NB4 (cell line): ENCODE results near the gene PDC.

ENCODE experiments used
- CTCF ChIP-seq: IDR thresholded peaks from one replicate; pipeline ENCODE4 v1.5.1; 2012; ENCODE audit warnings: low read depth, low read length
- MYC ChIP-seq: IDR thresholded peaks from 2 replicates; pipeline ENCODE4 v1.6.1; 2011; ENCODE audit warnings: low read depth, low read length
- POLR2A ChIP-seq: IDR thresholded peaks from 2 replicates; pipeline ENCODE4 v1.6.1; 2011; ENCODE audit warnings: mild to moderate bottlenecking; ENCODE audit not compliant: insufficient read length; ENCODE audit errors: extremely low read depth
- TF ChIP-seq, protein P1 (sequence below): IDR thresholded peaks from 2 replicates; pipeline ENCODE4 v1.6.1; 2011; ENCODE audit warnings: low read depth, low read length

DNA sequence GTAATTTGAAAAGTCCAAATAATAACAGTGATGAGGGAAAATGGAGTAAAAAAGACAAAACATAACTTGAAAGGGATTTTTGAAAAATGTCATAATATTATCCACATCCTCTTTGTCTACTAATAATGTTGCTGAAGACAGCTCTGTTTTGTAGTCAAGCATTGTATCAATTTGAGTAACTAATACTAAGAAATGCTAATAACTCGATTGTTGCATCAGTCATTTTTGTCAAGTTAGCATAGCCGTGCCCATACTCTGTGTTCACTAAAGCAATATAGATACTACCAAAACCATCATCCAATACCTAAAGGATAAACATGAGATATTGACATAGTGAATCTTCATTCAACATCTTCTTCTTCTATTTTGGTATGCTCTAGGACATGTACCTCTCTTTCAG lies 17.3 kb downstream of the PDC start:
- no peak for TF ChIP-seq CTCF
- TF ChIP-seq POLR2A: no peak
- TF ChIP-seq, protein P1, sequence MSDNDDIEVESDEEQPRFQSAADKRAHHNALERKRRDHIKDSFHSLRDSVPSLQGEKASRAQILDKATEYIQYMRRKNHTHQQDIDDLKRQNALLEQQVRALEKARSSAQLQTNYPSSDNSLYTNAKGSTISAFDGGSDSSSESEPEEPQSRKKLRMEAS: no peak
- TF ChIP-seq MYC: no peak
